GM19240 (cell line): Measurements from ENCODE around the gene MAP3K19.
"Not testable (repeated sequence)": the region's sequence is repeated elsewhere in the genome, so short reads cannot be mapped to it uniquely, and the experiment has no call there.

ENCODE experiments used
- DNase-seq: peaks from one replicate; pipeline ENCODE4 v3.0.0; 2011; ENCODE audit warnings: low spot score; ENCODE audit not compliant: insufficient read length

MAP3K19 gene

DNA sequence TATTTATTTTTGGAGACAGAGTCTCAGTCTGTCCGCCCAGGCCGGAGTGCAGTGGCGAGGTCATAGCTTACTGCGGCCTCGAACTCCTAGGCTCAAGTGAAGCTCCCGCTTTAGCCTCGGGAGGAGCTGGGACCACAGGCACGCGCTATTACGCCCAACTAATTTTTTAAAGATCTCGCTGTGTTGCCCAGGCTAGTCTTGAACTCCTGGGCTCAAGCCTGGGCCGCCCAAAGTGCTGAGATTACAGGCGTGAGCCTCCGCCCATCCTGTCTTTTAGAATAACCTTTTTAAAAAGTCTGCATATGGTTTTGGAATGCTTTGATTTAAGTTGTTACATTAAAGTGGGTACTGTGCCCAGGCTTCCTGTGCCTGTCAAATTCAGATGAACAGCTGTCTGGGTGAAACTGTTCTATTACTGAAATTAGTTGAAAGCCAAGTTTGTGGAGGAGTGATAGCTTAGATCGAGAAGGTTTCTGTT is 5.8 kb upstream of the MAP3K19 start:
- DNase-seq: no peak

DNA sequence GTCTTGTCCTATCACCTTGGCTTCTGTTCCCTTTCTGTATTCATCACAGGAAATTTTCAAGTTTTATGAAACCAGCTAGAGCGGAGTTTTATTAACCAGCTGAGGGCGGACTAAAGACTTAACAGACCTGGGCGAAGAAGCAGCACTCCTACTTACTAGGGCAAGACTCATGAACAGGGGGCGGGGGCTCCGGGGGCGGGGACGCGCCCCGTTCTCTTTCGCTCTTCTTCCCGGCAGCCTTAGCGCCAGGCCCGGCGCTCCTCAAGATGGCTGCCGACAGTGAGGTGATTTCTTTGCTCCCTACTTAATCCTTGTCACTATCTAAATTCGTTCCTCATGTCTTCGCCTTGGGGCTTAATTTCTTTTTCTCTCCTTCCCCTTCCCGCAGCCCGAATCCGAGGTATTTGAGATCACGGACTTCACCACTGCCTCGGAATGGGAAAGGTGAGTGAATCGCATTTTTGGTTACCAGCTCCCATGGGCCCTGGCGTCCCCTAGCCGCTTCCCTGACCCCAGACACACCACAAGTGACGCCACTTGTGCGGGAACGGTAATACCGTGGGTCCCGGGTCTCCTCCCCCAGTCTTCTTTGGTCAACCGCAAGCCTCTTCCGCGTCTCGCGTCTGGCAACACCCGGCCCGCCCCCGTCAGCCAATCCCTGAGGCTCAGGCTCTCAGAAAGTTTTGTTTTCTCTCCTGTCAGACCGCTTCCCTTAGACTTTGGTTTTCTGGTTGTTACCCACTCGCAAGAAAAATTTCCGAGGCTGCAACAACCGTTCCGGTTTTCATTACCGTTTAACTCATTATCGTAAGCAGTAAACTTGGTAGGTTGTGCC is 5.0 kb upstream of the MAP3K19 start, which contains the start of gene RAB3GAP1:
Gene RAB3GAP1, plus strand, starts transcription at position 251 of the 835 bp plus-strand sequence. Its CDS starts 16 bp downstream, at position 267.
- peak; percentile 74 for DNase-seq

DNA sequence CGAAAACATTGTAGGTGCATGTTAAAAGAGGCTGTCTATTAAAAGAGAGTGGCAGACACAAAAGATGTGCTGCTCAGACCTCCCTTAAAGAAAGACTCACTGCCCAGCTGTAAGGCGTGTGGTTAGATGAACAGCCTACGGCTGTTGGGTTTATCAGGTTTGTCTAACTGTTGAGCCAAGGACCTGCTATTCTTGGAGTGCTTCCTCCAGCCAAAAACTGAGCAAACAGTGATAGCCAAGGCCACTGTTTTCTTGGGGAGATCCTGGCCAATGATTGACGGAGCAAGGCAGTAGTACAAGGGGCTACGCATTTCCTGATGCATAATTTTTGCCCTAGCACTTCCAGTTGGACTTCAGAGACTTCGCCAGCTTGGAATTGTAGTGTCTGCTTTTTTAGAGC is 3.4 kb upstream of the MAP3K19 start:
- no peak for DNase-seq

DNA sequence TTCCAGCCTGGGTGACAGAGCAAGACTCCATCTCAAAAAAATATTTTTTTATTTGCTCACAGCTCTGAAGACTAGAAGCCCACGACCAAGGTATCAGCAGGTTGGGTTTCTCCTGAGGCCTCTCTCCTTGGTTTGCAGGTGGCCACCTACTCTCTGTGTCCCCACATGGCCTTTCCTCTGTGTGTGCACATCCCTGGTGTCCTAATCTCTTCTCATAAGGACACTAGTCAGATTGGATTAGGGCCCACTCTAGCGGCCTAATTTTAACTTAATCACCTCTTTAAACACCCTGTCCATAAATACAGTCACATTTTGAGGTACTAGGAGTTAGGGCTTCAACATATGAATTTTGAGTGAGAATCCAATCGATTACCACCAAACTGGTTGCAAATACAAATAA is 2.9 kb upstream of the MAP3K19 start:
- DNase-seq: no peak

DNA sequence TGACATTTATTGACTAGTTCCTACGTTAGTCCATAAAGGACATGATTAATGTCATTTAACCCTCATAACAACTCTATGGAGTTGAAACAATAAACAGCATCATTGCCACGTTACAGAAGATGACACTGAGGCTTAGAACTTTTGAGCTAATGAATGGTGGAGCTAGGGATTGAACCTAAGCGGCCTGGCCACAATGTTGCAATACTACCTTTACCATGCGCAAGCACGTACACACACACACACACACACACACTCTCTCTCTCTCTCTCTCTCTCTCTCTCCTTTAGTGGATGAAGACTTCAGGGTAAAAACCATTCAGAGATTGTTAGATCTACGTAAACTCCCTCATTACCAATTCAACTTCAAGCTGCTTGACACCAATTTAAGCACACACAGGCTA is 875 bp upstream of the MAP3K19 start:
- no peak for DNase-seq

DNA sequence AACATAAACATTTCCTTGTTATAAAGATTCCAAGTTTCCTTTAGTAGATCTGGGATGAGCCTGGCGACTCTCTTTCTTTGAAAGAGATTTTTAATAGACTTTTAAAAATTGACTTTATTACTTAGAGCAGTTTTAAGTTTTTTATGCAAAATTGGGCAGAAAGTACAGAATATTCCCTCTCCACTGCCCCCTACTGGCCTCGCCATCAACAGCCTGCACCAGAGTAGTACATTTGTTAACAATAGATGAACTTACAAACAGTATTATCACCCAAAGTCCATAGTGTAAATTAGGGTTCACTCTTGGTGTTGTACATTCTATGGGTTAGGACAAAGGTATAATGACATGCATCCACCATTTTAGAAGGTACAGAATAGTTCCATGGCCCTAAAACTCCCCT is 3.9 kb downstream of the MAP3K19 start:
- DNase-seq: no peak

DNA sequence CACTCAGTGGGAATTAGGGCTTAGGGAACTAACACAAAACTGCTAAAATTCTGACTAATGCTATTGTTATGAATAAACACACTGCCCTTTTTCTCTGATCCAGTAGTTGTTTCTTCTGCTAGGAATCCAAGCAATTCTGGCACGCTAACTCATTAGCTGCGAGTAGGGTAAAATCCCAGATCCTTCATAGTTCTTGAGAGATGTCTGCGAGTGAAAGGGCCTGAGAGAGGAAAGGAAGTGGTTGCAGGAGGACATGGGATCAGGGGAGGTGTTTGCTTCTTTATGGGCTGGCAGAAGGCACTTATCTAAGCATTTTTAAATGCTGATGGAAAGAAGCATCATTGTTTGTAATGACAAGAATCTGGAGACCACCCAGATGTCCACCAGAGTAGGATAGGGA is 9.4 kb downstream of the MAP3K19 start:
- no peak for DNase-seq

DNA sequence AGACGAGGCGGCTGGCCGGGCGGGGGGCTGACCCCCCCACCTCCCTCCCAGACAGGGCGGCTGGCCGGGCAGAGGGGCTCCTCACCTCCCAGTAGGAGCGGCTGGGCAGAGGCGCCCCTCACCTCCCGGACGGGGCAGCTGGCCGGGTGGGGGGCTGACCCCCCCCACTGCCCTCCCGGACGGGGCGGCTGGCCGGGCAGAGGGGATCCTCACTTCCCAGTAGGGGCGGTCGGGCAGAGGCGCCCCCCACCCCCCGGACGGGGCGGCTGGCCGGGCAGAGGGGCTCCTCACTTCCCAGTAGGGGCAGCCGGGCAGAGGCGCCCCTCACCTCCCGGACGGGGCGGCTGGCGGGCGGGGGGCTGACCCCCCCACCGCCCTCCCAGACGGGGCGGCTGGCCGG is 14.0 kb downstream of the MAP3K19 start:
- DNase-seq: not testable (repeated sequence)

DNA sequence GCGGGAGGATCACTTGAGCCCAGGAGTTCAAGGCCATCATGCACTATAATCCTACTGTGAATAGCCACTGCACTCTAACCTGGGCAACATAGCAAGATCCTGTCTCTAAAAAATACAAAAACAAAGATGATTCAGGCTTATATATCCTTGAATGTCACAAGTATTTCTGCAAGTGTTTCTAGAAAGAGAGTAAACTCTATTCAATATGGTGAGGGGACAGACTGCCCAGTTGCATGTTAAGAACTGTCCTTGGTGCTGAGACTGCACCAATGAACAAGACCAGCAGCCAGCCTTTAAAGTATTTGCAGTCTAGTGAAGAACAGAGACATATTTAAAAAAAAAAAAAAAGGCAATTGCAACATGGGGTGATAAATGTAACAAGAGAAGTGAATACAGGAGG is 16.4 kb downstream of the MAP3K19 start:
- no peak for DNase-seq

DNA sequence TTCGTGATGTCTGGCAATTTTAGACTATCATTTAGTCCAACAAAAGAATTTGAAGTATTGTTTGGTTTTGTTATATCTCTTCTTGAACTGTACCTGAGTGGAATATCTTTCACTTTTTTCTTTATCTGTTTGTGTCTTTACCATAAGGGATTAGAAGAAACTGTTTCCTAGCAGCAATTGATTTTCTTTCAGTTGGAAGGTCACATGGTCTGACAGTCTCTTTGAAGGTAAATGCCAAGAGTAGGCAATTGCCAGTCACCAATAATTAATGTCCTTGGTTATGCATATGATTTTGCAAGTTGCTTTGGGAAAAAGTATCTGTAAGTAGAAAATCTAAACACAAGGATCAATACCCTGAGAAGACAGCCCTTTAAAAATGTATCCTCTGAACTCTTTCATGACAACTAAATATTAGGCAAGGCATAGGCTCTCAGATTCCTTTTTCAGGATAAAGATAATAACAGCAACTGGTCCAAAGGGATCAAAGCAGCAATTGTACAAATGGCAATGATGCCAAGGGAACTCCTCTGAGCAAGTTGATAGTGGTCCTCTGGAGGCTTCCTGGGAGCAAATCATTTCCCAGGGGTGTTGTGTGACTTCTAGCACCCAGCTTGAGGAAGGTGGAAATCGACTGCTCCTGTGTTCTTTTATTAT is 17.6 kb downstream of the MAP3K19 start:
- DNase-seq: no peak

DNA sequence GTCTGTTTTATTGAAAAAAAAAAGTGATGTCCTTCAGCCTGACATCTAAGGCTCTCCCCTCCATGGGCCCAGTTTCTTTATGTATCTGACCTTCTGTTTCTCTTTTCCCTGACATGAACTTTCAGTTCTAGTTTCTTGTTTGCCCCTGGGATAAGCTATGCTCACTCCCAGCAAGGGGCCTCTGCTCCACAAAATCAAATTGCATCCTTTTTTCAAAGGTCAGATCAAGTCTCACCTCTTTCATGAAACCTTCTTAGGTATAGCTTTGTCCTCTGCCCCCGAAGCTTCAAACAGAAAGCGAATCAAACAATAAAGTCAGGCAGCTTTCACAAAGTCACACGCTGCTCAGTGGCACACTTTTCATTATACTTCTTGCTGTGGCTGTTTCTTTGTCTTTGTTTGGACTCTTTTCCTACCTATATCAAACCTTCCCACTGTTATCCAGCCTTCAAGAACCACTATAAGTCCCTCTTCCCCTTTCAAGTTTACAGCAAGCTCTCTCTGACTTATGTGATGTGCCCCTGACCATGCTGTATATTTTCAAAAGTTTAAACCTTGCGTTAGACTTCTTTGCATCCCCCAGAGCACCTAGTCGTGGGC is 23.3 kb downstream of the MAP3K19 start:
- DNase-seq: no peak

DNA sequence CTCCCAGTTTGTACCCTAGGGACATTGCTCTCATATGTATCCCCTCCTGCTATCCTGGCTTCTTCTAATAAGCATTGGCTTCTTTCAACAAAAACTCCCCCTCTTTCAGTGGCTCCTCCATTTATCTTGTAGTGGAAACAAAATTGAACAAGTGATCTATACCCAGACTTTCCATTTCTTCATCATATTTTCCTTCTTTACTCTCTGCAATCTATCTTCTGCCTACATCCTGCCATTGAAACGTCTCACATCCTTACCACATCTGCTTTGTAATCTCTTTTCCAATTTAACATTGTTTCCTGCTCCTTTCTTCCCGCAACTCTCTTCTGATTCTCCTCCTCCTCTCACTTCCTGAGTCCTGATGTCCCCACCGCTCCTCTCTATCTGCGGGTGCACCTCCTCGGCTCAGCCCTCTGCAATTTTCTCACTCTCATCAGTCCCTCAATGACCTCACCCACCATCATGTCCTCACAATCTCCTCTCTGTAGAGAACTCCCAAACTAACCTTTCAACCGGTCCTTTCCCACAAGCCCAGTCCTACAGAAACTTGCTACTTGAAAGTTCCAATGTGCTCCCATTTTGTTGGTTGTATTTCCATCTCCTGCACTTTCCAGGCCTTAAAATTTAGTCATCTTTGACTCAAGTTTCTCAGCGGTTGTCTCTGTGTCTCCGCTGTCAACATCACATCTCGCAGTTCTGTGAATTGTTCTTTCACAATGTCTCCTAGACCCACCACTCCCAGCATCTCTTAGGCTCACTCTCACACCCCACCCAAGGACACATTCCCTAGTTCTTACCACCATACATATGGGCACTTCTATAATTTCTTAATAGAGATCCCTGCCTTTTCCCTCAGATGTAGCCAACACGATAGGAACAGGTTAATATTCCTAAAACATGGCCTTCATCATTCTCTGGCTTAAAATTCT is 24.0 kb downstream of the MAP3K19 start:
- no peak for DNase-seq

DNA sequence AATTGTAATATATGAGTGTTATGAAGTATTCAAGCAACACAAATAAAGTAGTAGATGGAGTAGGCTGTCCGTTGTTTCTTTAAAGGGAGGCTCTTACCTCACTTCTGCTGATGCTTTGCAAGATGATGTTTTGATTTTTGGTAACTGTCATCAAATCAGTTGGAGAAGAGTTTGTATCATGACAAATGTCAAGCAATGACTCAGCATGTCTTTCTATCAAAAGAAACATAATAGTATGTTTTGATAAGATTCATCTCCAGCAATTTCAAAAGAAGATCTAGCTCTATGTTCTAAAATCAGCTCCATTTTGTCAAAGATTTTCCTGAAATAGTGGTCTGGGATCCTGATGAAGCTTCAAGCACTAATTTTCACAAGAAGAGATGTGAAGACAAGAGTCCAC is 25.6 kb downstream of the MAP3K19 start:
- DNase-seq: no peak

DNA sequence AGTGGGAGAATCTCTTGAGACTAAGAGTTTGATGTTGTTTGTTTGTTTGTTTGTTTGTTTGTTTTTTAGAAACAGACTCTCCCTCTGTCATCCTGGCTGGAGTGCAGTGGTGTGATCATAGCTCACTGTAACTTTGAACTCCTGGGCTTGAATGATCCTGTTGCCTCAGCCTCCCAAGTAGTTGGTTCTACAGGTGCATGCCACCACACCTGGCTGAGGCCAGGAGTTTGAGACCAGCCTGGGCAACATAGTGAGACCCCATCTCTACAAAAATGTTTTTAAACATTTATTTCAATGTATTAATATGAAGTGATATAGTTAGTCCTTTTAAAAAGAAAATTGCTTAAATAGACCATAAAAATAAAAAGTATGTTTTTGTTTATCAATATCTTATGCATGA is 35.6 kb downstream of the MAP3K19 start:
- no peak for DNase-seq

DNA sequence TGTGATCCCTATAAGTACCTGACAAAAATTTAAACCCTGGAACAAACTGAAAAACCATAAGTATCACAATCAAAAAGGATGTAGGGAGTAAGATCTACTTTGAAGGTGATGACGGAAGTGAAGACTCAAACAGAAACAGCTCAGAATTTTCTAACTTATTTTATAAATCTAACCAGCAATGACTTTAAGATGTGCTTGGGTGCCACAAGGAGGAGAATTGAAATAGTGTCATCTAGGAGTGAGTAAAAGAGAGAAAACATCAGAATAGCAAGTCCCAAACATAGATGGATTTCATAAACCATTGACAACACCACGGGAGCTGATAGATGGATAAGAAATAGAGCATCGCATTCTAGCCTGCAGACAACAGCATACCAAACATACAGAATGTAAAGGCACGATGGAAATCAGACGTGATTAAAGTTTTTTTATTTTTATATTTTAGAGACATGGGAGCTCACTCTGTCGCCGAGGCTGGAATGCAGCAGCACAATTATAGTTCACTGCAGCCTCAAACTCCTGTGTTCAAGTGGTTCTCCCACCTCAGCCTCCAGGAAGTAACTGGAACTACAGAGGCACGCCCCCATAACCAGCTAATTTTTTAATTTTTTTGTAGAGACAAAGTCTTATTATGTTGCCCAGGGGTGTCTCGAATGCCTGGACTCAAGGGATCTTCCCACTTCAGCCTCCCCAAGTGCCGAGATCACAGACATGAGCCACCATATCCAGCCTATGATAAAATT is 36.9 kb downstream of the MAP3K19 start:
- DNase-seq: no peak

DNA sequence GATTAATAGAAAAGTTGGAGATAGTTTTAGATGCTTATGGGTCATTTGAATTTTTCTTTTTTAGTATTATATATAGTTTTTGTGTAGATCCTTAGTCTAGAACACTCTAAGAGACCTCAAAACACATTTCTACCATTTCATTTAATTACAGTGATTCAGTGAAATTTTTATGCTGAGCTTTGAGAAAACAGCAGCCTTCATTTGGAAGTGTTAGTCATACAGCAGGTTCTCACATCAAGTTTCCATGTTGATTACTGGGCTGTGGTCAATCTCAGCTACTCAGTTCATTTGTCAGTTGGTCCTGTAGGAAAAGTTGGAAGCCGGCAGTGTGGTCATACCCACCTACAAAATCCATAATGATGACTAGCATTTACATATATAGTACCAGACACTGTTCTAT is 37.9 kb downstream of the MAP3K19 start:
- DNase-seq: no peak

DNA sequence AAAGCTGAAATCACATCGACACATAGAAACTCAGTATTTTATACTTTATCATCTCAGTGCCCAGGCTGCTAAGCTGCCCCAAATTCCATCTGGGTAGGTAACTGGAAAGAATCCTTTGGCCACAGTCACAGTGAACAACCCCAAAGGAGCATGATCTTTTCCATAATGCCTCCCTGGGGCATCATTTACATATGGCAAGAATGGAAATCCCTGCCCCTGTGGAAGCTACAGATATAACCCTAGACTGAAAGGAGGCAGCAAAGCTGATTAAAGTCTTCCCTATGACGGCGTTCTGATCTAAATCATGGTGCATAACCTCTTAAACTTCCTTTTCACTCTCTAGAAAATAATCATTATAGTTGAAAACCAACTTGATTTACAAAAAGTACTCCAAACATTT is 41.5 kb downstream of the MAP3K19 start:
- DNase-seq: no peak

DNA sequence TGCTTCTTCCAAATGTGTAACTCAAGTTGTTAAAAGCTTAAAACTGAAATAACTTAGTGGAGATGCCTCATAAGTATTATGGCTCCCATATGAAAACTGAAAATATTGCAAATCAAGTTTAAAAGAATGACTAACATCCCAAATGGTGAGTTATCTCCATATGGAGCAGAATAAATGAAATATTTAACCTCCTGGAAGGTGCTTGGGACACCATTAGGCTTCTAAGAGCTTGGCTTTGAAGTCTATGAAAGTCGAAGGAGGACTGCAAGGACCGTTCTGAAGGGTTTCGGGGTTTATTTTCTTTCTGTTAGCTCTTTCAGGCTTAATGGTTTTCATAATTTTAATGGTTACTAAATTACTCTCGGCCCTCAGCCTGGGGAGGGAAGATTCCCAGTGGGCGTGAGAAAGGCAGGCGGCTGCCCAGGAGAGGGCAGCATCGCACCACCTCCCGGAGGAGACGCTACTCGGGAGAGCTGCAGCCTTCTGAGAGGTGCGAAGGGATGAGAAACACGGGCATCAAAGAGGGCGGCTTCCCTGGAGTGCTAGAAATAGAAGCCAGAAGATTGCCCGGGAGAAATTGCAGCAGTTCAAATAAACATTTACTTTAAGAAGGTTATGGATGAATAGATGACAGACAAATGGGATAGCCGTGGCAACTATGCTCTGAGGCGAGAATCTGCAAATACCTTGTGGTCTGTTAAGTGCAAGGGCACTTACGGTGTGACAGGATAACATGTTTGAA is 43.1 kb downstream of the MAP3K19 start:
- peak; percentile 63 for DNase-seq

DNA sequence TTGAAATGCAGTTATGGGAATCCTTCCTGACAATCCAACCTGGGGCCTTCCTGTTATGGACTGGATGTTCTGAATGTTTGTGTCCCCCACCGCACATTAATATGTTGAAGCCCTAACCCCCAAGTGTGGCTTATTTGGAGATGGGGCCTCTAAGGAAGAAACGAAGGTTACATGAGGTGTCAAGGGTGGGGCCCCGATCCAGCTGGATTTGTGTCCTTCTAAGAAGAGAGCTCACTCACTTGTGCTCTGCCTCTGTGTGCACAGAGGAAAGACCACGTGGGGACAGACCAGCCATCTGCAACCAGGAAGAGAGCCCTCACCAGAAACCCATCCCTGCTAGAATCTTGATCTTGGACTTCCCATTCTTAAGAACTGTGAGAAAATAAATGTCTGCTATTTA is 44.4 kb downstream of the MAP3K19 start:
- no peak for DNase-seq

DNA sequence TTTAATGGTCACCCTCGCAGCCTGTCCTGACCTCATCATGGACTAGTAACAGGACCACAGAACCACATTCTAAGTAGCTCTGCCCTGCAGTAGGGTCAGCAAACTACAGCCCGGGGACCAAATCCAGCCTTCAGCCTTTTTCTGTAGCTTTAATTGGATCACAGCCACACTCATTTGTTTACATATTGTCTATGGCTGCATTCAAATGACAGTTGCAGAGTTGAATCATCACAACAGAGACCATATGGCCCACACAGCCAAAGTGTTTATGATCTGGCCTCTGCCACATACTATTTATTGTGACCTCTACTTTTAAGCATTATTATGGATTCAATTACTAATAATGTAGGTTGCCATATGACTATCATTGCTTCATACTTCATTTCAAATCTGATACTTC is 47.7 kb downstream of the MAP3K19 start:
- no peak for DNase-seq
